ENCODE measurements around the gene MAOB. TPM values are rescaled to one million over a fixed set of nuclear protein-coding genes. Genes with fewer than 3 reads are reported as not detected.

MAOB gene
- total RNA-seq, 4 donors from 2014 or later, result 35.5 to 143 (median 67.9) TPM

DNA sequence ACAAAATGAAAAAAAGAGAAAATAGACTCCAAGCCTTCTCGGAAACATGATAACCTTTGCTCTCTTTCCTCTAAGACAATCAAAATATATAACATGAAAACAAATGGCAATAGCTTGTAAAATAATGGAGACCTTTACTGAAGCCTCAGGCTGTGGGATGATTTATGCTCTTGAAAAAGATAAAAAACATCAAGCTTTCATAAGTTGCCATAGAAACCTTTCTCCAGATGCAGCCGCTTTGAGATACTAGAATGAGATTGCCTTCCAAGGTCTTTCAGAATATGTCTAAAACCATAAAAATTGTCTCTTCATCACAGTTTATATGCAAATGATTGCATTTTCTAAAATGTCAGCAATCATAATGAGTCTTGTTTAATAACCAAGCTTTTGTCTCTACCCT lies 31.6 kb downstream of the MAOB start:
- TF ChIP-seq, protein P1, sequence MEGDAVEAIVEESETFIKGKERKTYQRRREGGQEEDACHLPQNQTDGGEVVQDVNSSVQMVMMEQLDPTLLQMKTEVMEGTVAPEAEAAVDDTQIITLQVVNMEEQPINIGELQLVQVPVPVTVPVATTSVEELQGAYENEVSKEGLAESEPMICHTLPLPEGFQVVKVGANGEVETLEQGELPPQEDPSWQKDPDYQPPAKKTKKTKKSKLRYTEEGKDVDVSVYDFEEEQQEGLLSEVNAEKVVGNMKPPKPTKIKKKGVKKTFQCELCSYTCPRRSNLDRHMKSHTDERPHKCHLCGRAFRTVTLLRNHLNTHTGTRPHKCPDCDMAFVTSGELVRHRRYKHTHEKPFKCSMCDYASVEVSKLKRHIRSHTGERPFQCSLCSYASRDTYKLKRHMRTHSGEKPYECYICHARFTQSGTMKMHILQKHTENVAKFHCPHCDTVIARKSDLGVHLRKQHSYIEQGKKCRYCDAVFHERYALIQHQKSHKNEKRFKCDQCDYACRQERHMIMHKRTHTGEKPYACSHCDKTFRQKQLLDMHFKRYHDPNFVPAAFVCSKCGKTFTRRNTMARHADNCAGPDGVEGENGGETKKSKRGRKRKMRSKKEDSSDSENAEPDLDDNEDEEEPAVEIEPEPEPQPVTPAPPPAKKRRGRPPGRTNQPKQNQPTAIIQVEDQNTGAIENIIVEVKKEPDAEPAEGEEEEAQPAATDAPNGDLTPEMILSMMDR (IDR thresholded peaks at IDR 0.05; ENCODE audit: low read depth), result no peak

DNA sequence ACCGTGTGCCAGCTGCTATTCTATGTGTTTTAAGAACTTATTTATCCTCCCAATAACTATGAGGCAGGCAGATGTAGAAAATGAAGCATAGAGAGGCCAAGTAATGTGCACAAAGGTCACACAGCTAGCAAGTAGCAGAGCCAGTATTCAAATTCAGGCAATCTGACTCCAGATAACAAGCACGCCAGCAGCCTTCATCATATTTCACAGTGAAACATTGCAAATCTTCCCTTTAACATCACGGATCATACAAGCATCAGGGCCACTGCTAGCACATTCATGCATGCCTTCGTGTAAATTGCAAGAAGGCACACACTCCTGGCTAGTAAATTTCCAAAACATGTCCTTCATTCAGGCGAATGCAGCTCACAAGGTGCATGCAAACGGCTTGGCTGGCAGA lies 33.1 kb downstream of the MAOB start:
- TF ChIP-seq, protein P1 (IDR thresholded peaks at IDR 0.05; ENCODE audit: low read depth), result no peak

DNA sequence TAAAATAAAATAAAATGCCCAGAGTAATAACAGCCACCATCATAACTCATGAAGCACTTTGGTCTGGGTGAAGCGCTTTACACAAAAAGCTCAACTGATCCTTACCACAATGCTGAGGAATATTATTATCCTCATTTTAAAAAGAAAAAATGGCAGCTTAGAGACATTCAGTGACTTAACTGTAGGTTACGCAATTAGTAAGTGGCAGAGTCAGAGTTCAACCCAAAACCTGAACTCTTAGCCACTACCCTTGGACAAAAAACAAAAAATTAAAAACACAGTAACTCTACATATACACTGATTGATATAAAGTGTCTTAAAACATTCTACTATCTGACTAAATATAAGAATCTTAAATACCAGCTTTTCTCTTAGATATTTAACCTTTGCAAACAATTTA lies 34.9 kb downstream of the MAOB start:
- TF ChIP-seq, protein P1 (IDR thresholded peaks at IDR 0.05; ENCODE audit: low read depth), result no peak

DNA sequence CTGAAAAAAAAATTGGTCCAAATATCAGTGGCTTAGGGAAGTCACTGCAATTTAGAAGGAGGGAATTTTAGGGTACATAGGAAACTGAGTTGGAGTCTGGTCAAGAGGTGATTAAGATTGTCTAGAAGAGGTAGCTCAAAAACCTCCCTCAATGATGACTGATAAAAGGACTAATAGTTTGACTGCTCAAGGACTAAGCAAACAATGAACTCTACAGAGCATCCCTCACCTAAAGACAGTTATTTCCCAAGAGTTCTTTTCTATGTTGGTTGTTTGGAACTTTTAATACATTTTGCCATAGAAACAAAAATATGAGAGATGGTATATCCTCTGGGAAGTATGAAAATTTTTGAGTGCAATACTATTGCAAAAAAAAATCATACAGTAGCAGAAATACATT lies 35.7 kb downstream of the MAOB start:
- TF ChIP-seq, protein P1 (IDR thresholded peaks at IDR 0.05; ENCODE audit: low read depth), result no peak

DNA sequence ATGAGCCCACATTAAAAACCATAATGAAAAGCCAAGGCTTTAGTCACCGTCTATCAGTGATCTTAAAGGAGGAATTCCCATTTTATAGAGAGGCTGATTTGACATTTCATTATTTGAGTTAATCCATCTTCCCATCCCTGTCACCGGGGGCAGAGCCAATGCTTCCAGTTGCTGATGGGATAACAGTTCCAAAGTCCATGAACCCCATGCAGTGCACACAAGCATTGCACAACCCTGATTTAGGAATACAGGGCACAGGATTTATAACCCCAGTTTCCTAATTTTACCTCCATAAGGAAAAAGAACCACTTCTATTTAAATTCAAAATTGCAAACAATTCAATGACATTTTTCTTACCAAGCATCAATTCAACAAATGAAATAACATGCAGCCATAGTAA lies 36.5 kb downstream of the MAOB start:
- TF ChIP-seq, protein P1 (IDR thresholded peaks at IDR 0.05; ENCODE audit: low read depth), result no peak

DNA sequence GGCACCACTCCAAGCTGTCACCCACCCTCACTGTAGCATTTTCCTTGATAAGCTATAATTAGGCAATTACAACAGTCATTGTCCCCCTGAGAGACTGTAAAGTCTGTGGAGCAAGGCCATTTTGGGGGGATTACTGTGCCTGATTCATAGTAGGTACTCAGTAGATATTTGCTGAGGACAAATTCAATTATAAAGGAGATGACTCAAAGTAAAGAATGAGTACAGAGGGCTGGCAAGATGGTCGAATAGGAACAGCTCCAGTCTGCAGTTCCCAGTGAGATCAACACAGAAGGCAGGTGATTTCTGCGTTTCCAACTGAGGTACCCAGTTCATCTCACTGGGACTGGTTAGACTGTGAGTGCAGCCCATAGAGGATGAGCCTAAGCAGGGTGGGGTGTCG lies 42.0 kb downstream of the MAOB start:
- TF ChIP-seq, protein P1 (IDR thresholded peaks at IDR 0.05; ENCODE audit: low read depth), result no peak

DNA sequence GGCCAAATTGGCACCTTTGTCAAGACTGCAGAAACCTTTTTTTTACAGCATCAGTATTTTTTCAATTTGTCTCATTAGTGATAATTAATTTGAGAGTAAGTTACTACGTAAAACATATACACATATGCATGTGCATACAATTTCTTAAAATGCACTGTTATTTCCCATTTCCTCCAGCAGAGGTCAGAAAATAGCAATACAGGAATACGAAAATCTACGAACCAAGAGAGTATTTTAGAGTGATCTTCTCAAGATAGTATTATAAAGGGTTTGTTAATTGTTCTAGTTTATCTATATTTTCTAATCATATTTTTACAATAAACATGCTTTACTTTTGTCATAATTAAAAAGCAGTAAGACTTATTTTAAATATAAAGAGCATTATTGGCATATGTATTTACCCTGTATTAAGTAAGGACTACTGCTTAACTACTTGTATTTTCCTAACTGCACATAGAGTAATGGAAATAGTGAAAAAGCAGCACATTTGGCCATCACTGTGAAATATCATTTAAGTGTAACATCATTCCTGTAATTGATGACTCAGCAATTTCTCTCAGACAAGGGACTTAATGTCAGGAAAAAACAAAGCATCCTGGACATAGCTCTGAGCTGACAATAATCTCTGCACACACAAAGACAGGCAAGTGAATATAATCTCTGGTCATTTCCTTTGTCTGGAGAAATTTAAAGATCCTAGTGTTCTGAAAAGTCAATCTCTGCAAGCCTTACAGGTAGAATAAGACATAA lies 45.6 kb downstream of the MAOB start:
- TF ChIP-seq, protein P1 (IDR thresholded peaks at IDR 0.05; ENCODE audit: low read depth), result no peak
